Pons (tissue), 1 donor: ENCODE measurements around the gene ARFIP1.

ENCODE experiments used
- DNase-seq: peaks from one replicate; pipeline ENCODE4 v3.0.0-alpha.2; 2016; ENCODE audit warnings: low spot score

ARFIP1 gene

GRCh38 chr4:152939621-152940020 lies 159.9 kb downstream of the ARFIP1 start:
- DNase-seq, result no peak

GRCh38 chr4:152940461-152940860 lies 160.7 kb downstream of the ARFIP1 start:
- no peak for DNase-seq

- no peak for DNase-seq
Observed at GRCh38 chr4:152941411-152941810, 161.7 kb downstream of the ARFIP1 start.

GRCh38 chr4:152942346-152942745 lies 162.6 kb downstream of the ARFIP1 start:
- no peak for DNase-seq

GRCh38 chr4:152943672-152944071 lies 163.9 kb downstream of the ARFIP1 start:
- no peak for DNase-seq

- DNase-seq, result no peak
Observed at GRCh38 chr4:152944666-152945320, 165.0 kb downstream of the ARFIP1 start.

GRCh38 chr4:152945639-152946038 lies 165.9 kb downstream of the ARFIP1 start:
- DNase-seq, result no peak

GRCh38 chr4:152946446-152946845 lies 166.7 kb downstream of the ARFIP1 start:
- DNase-seq, result no peak

GRCh38 chr4:152947311-152947710 lies 167.6 kb downstream of the ARFIP1 start:
- no peak for DNase-seq

GRCh38 chr4:152949930-152950329 lies 170.2 kb downstream of the ARFIP1 start:
- no peak for DNase-seq

- DNase-seq, result no peak
Observed at GRCh38 chr4:152950402-152951274, 170.9 kb downstream of the ARFIP1 start.

- no peak for DNase-seq
Observed at GRCh38 chr4:152951348-152951747, 171.6 kb downstream of the ARFIP1 start.

- DNase-seq, result no peak
Observed at GRCh38 chr4:152953514-152953913, 173.8 kb downstream of the ARFIP1 start.

GRCh38 chr4:152954741-152955140 lies 175.0 kb downstream of the ARFIP1 start:
- no peak for DNase-seq

GRCh38 chr4:152956147-152956546 lies 176.4 kb downstream of the ARFIP1 start:
- DNase-seq, result no peak

GRCh38 chr4:152956650-152957436 lies 177.1 kb downstream of the ARFIP1 start:
- no peak for DNase-seq

- DNase-seq, result no peak
Observed at GRCh38 chr4:152957437-152958171, 177.8 kb downstream of the ARFIP1 start.

- no peak for DNase-seq
Observed at GRCh38 chr4:152959080-152959479, 179.3 kb downstream of the ARFIP1 start.

- no peak for DNase-seq
Observed at GRCh38 chr4:152960082-152960481, 180.3 kb downstream of the ARFIP1 start.

GRCh38 chr4:152961014-152961772 lies 181.4 kb downstream of the ARFIP1 start:
- no peak for DNase-seq

- no peak for DNase-seq
Observed at GRCh38 chr4:152961773-152962115, 182.0 kb downstream of the ARFIP1 start.
